Uterus (tissue), 4 donors: ENCODE data around the gene BTBD9. TPM values are rescaled to one million over a fixed set of nuclear protein-coding genes. Genes with fewer than 3 reads are reported as not detected.
"Not testable (repeated sequence)": the region's sequence is repeated elsewhere in the genome, so short reads cannot be mapped to it uniquely, and the experiment has no call there.

Experiments used
- DNase-seq, 2 donors: peaks; one replicate each; pipeline ENCODE4 v3.0.0-alpha.2; 2019 to 2020
- H3K27ac ChIP-seq, 2 donors: fragments of 200-600 bp; sonication (generic); 1 replicate in 1 of 2; 2 replicates in 1 of 2; pipeline ENCODE4 v1.5.1; 2016 to 2018
- H3K27me3 ChIP-seq, 2 donors: fragments of 200-600 bp; sonication (generic); one replicate each; pipeline ENCODE4 v1.5.1; 2018 to 2019; ENCODE audit warnings: control low read depth in 1 of 2
- H3K36me3 ChIP-seq, 2 donors: fragments of 200-600 bp; sonication (generic); one replicate each; pipeline ENCODE4 v1.5.1; 2019; ENCODE audit warnings: control low read depth in 1 of 2
- H3K4me1 ChIP-seq, 2 donors: fragments of 200-600 bp; sonication (generic); one replicate each; pipeline ENCODE4 v1.5.1; 2018 to 2019; ENCODE audit warnings: control low read depth in 1 of 2
- H3K4me3 ChIP-seq, 2 donors: fragments of 200-600 bp; sonication (generic); 1 replicate in 1 of 2; 2 replicates in 1 of 2; pipeline ENCODE4 v1.5.1; 2018 to 2019; ENCODE audit warnings: mild to moderate bottlenecking in 1 of 2
- H3K9me3 ChIP-seq, 2 donors: fragments of 200-600 bp; sonication (generic); one replicate each; pipeline ENCODE4 v1.5.1; 2019; ENCODE audit warnings: control low read depth in 1 of 2
- POLR2A ChIP-seq, 2 donors: fragments of 450-650 bp; IDR thresholded peaks; one replicate each; pipeline ENCODE4 v1.6.1; 2016; ENCODE audit warnings: antibody characterized with exemption in 2 of 2, mild to moderate bottlenecking in 1 of 2, moderate library complexity in 1 of 2
- intact Hi-C: fragments of 100-400 bp; cut with DNase I; formaldehyde crosslinking; loops from one replicate; pipeline ENCODE4 v1.15.1; 2023; ENCODE audit warnings: low total_unique reads
- total RNA-seq, 4 donors: library from RNA; depleted of rRNA in 3 of 4; stranded (reverse); fragments of >200 nt in 3 of 4; gene quantifications; one replicate each; pipeline versions ENCODE4 v1.1.0 to v1.2.4, GENCODE V29; 2014 to 2023
- TF ChIP-seq, protein P1 (sequence below), 4 experiments: fragments of 200-600 bp in 2 of 4; fragments of 450-650 bp in 2 of 4; sonication (generic) in 2 of 4; IDR thresholded peaks; one replicate each; pipeline ENCODE4 v1.5.1; 2016 to 2019; ENCODE audit warnings: antibody characterized with exemption in 4 of 4, mild to moderate bottlenecking in 2 of 4, moderate library complexity in 1 of 4
- donor health status: DM: yes; HTN: yes; CAD: no.

Gene BTBD9
- total RNA-seq, 4 donors from 2014 or later = 10.3 to 50.3 (median 34.4) TPM

DNA sequence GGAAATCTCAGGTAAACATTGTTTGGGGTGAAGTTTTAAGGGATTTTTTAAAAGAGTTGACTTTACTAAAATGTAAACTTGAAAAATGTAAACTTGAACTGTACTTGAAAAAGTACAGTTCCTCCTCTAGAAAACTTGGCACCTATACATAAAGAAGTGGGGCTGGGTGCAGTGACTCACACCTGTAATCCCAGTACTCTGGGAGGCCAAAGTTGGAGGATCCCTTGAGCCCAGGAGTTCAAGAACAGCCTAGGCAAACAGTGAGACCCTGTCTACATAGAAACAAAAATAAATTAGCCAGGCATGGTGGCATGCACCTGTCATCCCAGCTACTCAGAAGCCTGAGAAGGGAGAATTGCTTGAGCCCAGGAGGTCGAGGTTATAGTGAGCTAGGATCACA is 7.2 kb downstream of the BTBD9 start:
- no peak for DNase-seq
- TF ChIP-seq, protein P1, sequence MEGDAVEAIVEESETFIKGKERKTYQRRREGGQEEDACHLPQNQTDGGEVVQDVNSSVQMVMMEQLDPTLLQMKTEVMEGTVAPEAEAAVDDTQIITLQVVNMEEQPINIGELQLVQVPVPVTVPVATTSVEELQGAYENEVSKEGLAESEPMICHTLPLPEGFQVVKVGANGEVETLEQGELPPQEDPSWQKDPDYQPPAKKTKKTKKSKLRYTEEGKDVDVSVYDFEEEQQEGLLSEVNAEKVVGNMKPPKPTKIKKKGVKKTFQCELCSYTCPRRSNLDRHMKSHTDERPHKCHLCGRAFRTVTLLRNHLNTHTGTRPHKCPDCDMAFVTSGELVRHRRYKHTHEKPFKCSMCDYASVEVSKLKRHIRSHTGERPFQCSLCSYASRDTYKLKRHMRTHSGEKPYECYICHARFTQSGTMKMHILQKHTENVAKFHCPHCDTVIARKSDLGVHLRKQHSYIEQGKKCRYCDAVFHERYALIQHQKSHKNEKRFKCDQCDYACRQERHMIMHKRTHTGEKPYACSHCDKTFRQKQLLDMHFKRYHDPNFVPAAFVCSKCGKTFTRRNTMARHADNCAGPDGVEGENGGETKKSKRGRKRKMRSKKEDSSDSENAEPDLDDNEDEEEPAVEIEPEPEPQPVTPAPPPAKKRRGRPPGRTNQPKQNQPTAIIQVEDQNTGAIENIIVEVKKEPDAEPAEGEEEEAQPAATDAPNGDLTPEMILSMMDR (IDR thresholded peaks at IDR 0.05) = no peak
- TF ChIP-seq POLR2A (IDR thresholded peaks at IDR 0.05) = no peak
- H3K27ac ChIP-seq = no peak overlapping the region
- intact Hi-C loops = no loop called here
- no peak overlapping the region for H3K4me3 ChIP-seq
- no peaks in the 10 kb centered on the region for H3K4me1 ChIP-seq
- no peaks in the 10 kb centered on the region for H3K9me3 ChIP-seq
- H3K27me3 ChIP-seq = no peaks in the 10 kb centered on the region
- no peaks in the 10 kb centered on the region for H3K36me3 ChIP-seq

DNA sequence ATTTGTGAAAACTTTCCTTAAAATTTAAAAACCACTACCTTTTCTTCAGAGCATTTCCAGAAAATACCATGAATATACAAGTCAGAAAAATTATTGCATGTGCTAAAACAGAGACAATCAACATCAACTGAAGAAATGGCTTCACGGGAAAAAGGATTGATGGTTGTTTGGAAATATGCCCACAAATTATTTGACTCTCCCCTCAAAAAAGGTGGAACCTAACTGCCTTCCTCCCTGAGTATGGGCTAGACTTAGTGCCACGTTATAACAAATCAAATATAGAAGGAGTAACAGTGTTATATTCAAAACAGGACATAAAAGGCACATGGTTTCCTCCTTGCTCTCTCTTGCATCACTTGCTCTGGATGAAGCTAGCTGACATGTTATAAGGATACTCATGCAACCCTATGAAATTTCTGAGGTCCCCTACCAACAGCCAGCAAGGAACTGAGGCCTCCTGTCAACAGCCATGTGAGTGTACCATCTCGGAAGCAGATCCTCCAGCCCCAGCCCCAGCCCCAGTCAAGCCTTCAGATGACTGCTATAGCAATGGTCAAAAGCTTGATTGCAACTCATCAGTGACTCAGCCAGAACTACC is 8.4 kb downstream of the BTBD9 start:
- Histone ChIP-seq H3K27ac (no peak overlapping the region), H3K27me3 (no peaks in the 10 kb centered on the region), H3K4me3 (no peak overlapping the region), H3K9me3 (no peaks in the 10 kb centered on the region), H3K36me3 (no peaks in the 10 kb centered on the region), H3K4me1 (no peaks in the 10 kb centered on the region)
- TF ChIP-seq, protein P1 (IDR thresholded peaks at IDR 0.05) = no peak
- TF ChIP-seq POLR2A (IDR thresholded peaks at IDR 0.05) = no peak
- no peak for DNase-seq
- intact Hi-C loops = no loop called here

DNA sequence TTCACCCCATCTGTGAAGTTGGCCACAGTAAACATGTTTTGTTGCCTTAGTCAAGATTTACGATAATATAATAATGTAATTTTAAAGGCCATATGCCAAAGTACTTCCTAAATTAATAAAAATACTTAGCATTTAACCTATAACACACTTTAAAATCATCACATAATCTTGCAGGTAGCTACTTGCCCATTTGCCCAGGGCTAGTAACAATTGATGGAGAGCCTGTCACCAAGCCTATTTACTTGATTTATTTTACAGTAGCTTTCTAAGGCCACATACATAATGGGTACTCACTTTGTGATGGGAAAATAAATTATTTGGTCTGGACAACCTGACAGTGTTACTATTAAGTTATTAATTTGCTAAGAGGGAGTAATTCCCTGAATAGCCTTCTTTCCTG is 14.5 kb downstream of the BTBD9 start:
- Histone ChIP-seq H3K27me3 (no peaks in the 10 kb centered on the region), H3K9me3 (no peaks in the 10 kb centered on the region), H3K4me3 (no peak overlapping the region), H3K36me3 (no peaks in the 10 kb centered on the region), H3K27ac (no peak overlapping the region), H3K4me1 (no peaks in the 10 kb centered on the region)
- DNase-seq = no peak
- intact Hi-C loops = no loop called here
- TF ChIP-seq, protein P1 (IDR thresholded peaks at IDR 0.05) = no peak
- no peak for TF ChIP-seq POLR2A (IDR thresholded peaks at IDR 0.05)

DNA sequence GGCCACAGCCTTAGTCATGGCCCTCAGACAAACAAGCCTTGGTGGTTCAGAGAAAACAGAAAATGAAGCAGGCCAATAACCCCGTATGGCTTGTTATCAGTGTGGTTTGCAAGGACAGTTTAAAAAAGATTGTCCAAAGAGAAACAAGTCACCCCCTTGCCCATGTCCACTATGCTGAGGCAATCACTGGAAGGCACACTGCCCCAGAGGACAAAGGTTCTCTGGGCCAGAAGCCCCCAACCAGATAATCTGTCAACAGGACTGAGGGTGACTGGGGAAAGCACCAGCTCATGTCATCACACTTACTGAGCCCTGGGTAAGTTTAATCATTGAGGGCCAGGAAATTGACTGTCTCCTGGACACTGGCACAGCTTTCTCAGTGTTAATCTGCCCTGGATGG is 20.4 kb downstream of the BTBD9 start:
- H3K36me3 ChIP-seq, intact Hi-C loops, H3K4me3 ChIP-seq, H3K4me1 ChIP-seq, H3K9me3 ChIP-seq, DNase-seq, H3K27ac ChIP-seq, H3K27me3 ChIP-seq: not testable (repeated sequence)

DNA sequence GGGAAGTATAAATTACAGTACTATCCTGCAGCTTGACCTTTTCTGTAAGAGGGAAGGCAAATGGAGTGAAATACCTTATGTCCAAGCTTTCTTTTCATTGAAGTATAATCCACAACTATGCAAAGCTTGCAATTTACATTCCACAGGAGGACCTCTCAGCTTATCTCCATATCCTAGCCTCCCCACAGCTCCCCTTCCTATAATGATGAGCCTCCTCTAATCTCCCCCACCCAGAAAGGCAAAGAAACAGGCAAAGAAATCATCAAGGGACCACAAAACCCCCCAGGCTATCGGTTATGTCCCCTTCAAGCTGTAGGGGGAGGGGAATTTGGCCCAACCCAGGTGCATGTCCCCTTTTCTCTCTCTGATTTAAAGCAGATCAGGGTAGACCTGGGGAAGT is 21.4 kb downstream of the BTBD9 start:
- DNase-seq, H3K27me3 ChIP-seq, H3K36me3 ChIP-seq, intact Hi-C loops, H3K9me3 ChIP-seq, H3K27ac ChIP-seq, H3K4me1 ChIP-seq, H3K4me3 ChIP-seq: not testable (repeated sequence)

DNA sequence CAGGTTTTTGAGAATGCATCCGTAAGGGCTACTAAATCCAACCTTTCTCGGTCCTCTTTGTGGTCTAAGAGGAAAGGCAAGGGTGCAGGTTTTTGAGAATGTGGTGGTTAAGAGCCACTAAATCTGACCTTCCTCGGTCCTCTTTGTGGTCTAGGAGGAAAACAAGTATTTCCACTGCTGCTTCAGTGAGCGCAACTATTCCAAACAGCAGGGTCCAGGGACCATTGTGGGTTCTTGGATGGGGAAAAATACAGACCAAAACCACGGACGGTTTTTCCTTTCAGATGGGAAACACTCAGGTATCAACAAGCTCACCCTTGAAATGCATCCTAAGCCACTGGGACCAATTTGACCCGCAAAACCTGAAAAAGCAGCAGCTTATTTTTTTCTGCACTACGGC is 21.9 kb downstream of the BTBD9 start:
- Histone ChIP-seq H3K27ac (no peak overlapping the region), H3K4me3 (no peak overlapping the region), H3K27me3 (no peaks in the 10 kb centered on the region), H3K9me3 (no peaks in the 10 kb centered on the region), H3K36me3 (no peaks in the 10 kb centered on the region), H3K4me1 (no peaks in the 10 kb centered on the region)
- DNase-seq = no peak
- TF ChIP-seq, protein P1 (IDR thresholded peaks at IDR 0.05) = no peak
- no peak for TF ChIP-seq POLR2A (IDR thresholded peaks at IDR 0.05)
- intact Hi-C loops = no loop called here
